ENCODE results near the gene MS4A5.

The MS4A5 gene

DNA sequence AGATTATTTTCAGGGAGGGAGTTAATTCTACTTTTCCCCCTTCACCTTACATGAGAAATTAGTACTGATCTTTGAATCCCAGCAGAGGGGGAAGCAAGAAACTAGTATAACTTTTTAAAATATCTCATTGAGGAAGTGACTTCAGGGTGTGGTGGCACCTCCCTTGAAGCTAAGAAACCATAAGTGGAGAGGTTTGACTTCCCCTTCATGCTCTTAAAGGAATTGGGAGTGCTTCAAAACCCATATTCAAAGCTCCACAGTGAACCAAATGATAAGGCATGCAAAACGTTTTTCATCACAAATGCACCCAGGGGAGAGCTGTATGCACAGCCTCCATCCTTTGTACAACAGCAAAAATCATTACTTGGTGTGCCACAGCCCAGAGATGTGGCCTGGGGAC, 32.6 kb upstream of the MS4A5 start:
- TF ChIP-seq, protein P1, sequence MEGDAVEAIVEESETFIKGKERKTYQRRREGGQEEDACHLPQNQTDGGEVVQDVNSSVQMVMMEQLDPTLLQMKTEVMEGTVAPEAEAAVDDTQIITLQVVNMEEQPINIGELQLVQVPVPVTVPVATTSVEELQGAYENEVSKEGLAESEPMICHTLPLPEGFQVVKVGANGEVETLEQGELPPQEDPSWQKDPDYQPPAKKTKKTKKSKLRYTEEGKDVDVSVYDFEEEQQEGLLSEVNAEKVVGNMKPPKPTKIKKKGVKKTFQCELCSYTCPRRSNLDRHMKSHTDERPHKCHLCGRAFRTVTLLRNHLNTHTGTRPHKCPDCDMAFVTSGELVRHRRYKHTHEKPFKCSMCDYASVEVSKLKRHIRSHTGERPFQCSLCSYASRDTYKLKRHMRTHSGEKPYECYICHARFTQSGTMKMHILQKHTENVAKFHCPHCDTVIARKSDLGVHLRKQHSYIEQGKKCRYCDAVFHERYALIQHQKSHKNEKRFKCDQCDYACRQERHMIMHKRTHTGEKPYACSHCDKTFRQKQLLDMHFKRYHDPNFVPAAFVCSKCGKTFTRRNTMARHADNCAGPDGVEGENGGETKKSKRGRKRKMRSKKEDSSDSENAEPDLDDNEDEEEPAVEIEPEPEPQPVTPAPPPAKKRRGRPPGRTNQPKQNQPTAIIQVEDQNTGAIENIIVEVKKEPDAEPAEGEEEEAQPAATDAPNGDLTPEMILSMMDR (IDR thresholded peaks at IDR 0.05; ENCODE audit: extremely low read depth, missing control alignments) = no peak
- DNase-seq (ENCODE audit: low spot score) = peak; percentile 34

- TF ChIP-seq, protein P1 (IDR thresholded peaks at IDR 0.05; ENCODE audit: extremely low read depth, missing control alignments) = no peak
- DNase-seq (ENCODE audit: low spot score) = no peak
Observed at GRCh38 chr11:60420015-60420414, 9.4 kb upstream of the MS4A5 start.

- TF ChIP-seq, protein P1 (IDR thresholded peaks at IDR 0.05; ENCODE audit: extremely low read depth, missing control alignments) = no peak
- DNase-seq (ENCODE audit: low spot score) = no peak
Observed at GRCh38 chr11:60422609-60423008, 6.8 kb upstream of the MS4A5 start.

DNA sequence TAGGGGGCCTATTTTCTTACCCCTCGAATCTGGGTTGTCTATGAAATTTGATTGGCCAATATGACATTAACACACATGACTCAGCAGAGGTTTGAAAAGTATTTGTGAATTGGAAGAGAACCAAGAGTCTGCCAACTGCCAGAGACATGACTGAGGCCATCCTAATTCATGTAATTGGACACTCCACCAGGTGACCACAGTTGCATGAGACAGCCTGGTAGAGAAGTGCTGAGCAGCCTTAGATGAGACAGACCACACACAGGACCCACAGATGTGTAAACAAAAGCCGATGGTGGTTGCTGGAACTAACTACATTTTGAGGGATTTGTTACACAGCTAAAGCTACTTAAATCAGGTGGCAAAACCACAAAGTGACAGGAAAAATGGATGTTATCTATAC, 855 bp upstream of the MS4A5 start:
- no peak for DNase-seq (ENCODE audit: low spot score)
- TF ChIP-seq, protein P1 (IDR thresholded peaks at IDR 0.05; ENCODE audit: extremely low read depth, missing control alignments) = no peak

DNA sequence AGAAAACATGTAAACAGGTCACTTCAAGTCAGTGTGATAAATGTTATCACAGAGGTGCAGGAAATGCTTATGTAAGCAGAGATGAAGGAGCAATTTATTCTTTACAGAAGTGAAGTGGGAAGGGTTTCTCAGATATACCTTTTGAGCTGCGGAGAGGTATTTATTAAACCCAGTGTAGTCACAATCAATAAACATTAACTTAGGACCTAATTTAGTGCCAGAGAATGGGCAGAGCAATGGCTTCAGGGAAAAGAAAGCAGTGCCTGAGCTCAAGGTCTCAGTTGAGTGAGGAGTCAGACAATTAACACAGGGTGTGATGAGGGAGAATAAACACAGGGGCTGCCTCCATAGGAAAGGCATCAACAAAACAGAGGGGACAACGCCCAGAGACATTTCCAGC, 1.9 kb downstream of the MS4A5 start:
- TF ChIP-seq, protein P1 (IDR thresholded peaks at IDR 0.05; ENCODE audit: extremely low read depth, missing control alignments) = no peak
- no peak for DNase-seq (ENCODE audit: low spot score)

DNA sequence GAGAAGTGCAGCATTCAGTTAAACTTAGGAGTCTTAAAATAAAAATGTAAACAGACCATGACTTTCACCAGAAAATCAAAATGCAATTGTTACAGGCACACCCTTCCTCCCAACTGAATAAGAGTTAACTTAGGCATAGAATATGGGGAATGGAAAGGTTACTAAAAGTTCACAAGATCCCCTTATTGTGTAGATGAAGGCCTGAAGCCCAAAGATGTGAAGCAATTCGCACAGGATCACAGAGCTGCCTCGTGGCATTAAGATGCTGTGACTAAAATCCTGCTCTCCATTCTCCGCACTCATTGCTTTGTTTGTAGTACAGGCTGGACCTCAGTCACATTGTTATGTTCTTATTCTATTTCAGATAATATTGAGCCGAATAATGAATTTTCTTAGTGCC, 4.0 kb downstream of the MS4A5 start:
- no peak for DNase-seq (ENCODE audit: low spot score)
- TF ChIP-seq, protein P1 (IDR thresholded peaks at IDR 0.05; ENCODE audit: extremely low read depth, missing control alignments) = no peak

GRCh38 chr11:60447070-60447469, 17.7 kb downstream of the MS4A5 start:
- DNase-seq (ENCODE audit: low spot score) = no peak
- TF ChIP-seq, protein P1 (IDR thresholded peaks at IDR 0.05; ENCODE audit: extremely low read depth, missing control alignments) = no peak
